IPS-18c (cell line): ENCODE results near the gene ADARB2.

Experiments used
- H3K4me3 ChIP-seq: 2 replicates; pipeline ENCODE4 v1.7.0; 2013; ENCODE audit warnings: low read depth, mild to moderate bottlenecking, low read length, moderate library complexity; ENCODE audit not compliant: insufficient read depth
- H3K9me3 ChIP-seq: one replicate; pipeline ENCODE4 v1.6.1; 2013; ENCODE audit warnings: mild to moderate bottlenecking, low read length, moderate library complexity; ENCODE audit not compliant: control insufficient read depth, insufficient read depth

Gene ADARB2

GRCh38 chr10:1203216-1203615 lies 534.1 kb downstream of the ADARB2 start:
- no peaks in the 10 kb centered on the region for H3K9me3 ChIP-seq
- no peak overlapping the region for H3K4me3 ChIP-seq

DNA sequence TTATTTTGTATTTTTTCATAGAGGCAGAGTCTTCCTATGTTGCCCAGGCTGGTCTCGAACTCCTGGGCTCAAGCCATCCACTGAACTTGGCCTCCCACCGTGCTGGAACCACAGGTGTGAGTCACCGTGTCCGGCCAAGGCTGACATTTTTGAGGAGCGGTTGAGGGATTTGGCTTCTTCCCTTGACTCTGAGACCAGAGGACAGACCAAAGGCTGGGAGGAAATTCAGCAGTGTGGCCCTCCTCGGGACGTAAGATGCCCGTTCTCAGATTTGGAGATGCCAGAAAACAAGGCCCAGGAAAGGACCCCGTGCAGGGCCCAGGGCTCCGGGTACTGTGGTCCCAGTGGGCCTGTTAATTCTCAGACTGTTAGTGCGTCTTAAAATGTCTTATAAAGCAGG lies 535.0 kb downstream of the ADARB2 start:
- no peak overlapping the region for H3K4me3 ChIP-seq
- no peaks in the 10 kb centered on the region for H3K9me3 ChIP-seq

DNA sequence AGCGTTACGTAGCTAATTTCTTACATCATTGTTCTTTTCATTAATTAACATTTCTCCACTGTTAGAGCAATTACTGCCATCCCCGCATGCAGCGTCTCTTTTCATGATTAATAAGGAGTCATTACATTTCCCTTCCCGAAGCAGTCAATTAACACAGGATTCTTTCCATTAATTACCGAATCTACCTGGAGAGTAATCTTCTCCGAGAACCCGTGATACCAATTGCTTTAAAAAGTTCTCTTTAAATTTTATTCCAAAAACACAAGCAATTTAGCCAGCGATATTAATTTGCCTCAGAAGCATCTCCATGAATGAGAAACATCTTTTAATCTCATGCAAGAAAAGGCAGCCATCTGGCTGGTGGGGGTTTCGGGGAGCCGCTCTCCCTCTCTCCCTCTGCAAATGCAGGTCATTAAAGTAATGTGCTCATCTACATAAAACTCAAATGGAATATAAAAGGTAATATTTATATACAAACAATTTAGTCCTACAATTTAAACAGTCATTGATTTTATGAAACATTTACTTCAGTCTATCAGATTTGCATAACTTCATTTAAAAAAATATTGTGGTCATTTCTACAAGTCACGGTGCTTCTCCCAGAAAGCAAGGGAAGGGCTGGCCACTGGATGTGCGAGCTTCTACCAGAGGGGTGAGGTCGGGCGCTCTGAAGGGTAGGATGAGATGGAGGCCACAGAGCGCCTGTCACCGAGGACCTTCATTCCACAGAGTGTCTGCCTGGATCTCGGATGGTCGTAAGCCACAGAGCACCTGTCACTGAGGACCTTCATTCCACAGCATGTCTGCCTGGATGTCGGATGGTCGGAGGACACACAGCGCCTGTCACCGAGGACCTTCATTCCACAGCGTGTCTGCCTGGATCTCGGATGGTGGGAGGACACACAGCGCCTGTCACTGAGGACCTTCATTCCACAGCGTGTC lies 536.2 kb downstream of the ADARB2 start:
- Histone ChIP-seq H3K9me3 (no peaks in the 10 kb centered on the region), H3K4me3 (no peak overlapping the region)

GRCh38 chr10:1199897-1200721 lies 537.2 kb downstream of the ADARB2 start:
- H3K9me3 ChIP-seq: no peaks in the 10 kb centered on the region
- no peak overlapping the region for H3K4me3 ChIP-seq

GRCh38 chr10:1199345-1199673 lies 538.0 kb downstream of the ADARB2 start:
- H3K4me3 ChIP-seq: no peak overlapping the region

DNA sequence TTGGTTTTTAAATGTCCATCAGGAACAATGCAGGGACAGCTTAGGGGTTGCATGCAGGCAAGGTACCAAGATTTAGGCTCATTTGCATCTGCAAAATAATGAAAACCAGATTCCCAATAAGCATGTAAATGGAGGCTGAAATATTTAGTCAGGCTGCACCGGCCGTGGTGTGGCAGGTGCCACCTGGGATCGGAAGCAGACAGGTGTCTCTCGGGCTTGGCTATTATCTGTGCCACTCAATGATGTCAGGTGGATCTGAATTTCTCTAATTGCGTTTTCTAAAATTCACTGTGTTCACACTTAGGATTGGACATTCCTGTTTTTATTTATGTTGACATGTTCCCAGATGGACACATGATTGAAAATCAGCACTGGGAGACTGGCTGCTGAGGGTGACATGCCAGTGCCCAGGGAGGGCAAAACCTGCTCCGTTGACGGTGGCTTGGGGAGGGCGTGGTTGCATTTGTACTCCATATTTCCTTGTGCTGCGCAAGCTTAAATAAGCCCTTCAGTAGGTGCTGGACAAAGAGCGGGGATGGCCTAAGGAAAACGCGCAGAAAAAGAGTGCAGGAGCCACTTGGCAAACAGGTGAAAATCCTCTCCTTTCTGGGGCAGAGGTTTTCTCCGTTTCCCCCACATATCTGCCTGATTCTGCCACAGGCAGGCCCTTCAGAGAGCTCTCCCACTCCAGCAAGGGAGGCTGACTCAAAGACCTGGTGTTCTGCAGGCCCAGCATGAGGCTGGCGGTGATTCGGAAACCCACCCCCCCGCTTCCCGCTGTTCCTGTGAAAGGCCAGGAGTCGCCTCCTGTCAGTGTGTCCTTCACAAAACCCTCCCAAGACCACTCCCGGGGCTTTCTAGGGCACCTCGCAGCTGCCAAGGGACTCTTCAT lies 538.6 kb downstream of the ADARB2 start:
- H3K4me3 ChIP-seq: no peak overlapping the region; the same call in 1 of the 2 replicates
- no peaks in the 10 kb centered on the region for H3K9me3 ChIP-seq

More at GRCh38 chr10:1199345-1199673, 538.0 kb downstream of the ADARB2 start:
- H3K9me3 ChIP-seq: no peaks in the 10 kb centered on the region

DNA sequence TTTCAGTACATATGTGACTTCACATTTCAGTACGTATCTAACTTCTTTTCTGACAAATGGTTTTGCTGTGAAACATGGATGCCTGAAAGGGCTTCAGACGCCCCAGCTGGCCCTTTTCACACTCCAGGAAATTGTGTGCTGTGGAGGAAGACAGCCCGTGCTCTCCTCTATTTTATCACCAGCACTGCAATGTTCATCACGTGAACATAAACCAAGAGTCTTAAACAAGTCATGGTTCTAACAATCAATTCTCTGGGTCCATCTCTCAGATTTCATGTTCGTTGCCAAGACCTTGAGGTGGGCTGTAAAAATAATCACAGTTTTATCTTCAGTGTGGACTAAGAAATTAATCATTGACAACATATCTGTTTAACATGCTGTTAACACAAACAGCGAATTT lies 539.9 kb downstream of the ADARB2 start:
- Histone ChIP-seq H3K9me3 (no peaks in the 10 kb centered on the region), H3K4me3 (no peak overlapping the region)

DNA sequence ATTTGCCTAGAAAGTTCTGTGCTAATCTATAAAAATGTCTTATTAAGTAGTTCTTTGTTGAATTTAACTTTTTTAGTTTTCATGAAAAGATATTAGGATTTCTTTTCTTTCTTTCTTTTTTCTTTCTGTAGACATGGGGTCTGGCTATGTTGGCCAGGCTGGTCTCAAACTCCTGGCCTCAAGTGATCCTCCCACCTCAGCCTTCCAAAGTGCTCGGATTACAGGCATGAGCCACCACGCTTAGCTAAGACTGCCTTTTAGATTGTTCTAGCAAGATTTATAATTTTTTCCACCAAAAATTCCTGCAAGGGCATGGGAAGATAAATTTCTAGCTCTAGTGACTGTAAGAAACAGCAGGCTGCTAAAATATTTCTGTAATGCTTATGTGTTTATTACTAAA lies 540.7 kb downstream of the ADARB2 start:
- Histone ChIP-seq H3K4me3 (no peak overlapping the region), H3K9me3 (no peaks in the 10 kb centered on the region)

DNA sequence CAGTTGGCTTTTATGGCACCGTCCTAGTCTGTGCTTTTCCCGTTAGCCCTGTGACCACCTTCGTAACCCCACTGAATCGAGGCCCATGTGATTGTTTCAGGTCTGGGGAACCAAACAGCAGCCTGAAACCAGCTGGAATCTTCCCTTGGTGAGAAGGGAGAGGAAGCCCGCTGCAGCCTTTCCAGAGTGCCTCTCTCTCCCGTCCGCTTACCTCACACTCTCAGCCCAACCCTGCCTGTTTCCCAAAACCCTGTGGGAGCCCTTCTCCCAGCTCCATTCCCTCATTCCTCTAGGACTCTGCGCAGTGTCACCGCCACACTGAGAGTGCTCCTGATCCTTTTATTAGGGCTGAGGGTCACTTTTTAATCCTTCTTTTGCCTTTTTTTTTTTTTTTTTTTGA lies 541.5 kb downstream of the ADARB2 start:
- H3K9me3 ChIP-seq: no peaks in the 10 kb centered on the region
- H3K4me3 ChIP-seq: no peak overlapping the region

DNA sequence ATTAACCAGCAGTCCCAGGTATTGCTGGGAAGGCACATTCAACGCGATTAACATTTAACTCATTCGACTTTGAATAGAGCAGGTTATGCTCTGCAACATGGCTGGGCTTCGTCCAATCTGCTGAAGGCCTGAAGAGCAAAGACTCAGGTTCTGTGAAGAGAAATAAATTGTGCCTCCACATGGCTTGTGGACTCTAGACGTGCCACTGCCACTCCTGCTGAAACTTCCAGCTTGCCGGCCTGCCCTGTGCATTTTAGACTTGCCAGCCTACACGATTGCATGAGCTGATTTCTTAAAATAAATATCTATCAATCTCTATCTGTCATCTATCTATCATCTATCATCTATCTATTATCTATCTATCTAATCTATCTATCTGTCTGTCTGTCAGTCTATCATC lies 543.2 kb downstream of the ADARB2 start:
- no peak overlapping the region for H3K4me3 ChIP-seq
- no peaks in the 10 kb centered on the region for H3K9me3 ChIP-seq

GRCh38 chr10:1193561-1193960 lies 543.8 kb downstream of the ADARB2 start:
- no peak overlapping the region for H3K4me3 ChIP-seq
- H3K9me3 ChIP-seq: no peaks in the 10 kb centered on the region

DNA sequence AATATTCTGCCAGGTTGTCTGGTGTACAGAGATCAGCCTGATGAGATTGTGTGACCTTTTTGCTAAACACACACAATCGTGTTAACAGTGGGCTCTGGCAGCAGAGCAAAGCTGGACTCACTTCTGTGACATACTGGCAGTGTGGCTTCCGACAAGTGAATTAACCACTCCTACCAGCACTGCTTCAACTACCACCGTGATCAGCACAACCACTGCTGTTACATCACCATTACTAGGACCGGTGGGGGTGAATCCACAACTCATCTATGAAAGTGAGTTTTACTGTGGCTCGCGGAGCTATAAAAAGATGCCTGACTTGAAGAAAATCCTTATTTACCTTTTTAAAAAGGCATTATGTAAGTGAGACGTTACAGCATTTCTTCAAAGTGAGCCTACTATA lies 545.6 kb downstream of the ADARB2 start:
- H3K9me3 ChIP-seq: no peaks in the 10 kb centered on the region
- H3K4me3 ChIP-seq: no peak overlapping the region

DNA sequence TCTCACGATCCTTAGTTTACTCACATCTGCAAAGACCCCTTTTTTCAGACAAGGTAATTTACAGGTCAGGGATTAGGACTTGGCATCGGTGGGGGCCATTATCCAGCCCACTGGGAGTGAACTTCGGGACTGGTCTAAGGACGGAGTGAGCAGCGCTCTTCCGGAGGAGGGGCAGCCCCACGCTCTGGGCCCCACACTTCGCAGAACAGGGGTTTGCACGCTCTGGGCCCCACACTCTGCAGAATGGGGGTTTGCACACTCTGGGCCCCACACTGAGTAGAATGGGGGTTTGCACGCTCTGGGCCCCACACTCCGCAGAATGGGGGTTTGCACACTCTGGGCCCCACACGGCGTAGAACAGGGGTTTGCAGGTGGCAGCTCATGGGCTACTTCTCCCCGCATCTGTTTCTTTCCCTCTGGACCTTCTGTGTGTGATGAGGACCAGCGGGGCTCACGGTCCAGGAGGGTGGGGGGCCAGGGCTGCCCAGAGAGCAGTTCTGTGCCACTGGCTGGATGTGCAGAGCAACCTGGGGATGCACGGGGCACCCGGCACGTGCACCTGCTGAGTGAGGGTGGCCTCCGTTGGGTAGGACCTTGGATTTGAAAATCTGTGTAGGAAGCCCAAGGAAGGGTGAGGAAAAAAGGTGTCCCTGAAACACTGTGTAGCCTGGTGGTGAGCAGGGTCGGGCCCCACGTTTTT lies 546.4 kb downstream of the ADARB2 start:
- H3K9me3 ChIP-seq: no peaks in the 10 kb centered on the region
- H3K4me3 ChIP-seq: no peak overlapping the region

DNA sequence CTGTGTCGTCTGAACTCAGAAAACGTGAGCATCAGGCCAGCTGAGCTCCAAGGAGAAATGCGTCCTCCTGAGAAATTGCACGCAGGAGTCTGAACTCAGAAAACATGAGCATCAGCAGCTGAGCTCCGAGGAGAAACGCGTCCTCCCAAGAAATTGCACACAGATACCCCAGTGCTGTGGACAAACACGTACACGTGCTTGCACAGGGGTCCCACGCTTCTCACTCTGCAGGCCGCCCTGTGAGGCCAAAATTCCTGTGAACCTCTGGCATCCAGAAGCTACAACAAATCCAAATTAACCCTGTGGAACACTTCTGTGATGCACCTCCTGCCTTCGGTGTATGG lies 547.3 kb downstream of the ADARB2 start:
- Histone ChIP-seq H3K4me3 (no peak overlapping the region), H3K9me3 (no peaks in the 10 kb centered on the region)

DNA sequence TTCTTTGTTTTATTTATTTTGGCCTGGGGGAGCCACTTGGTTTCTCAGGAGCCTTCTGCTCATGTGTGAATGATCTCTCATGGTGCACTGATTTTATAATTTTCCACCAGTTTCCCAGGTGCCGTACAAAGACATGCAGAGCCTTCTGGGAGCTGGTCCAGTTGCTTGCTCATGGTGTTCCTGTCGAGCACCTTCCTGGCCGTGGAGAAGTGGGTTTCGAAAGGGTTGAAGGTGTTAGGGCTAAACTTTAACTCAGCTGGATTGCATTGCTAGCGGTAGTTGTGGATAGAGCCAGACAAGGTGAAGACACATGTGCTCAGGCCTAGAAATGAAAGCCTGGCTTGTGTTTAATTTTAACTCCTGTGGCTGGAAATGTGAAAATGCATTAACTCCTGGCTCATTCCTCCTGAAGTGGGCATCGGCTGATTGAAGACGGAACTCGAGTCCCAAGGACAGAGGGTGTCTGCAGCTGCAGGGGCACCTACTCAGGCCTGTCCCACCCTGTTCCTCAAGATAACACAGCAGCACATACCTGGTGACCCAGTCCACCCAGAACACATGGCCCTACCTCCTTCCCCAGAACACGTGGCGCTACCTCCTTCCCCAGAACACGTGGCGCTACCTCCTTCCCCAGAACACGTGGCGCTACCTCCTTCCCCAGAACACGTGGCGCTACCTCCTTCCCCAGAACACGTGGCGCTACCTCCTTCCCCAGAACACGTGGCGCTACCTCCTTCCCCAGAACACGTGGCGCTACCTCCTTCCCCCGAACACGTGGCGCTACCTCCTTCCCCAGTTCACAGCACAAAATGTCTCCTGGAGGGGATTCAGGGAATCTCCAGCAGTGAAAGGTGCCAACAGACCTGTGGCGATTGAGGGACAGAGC lies 547.9 kb downstream of the ADARB2 start:
- no peaks in the 10 kb centered on the region for H3K9me3 ChIP-seq
- no peak overlapping the region for H3K4me3 ChIP-seq

DNA sequence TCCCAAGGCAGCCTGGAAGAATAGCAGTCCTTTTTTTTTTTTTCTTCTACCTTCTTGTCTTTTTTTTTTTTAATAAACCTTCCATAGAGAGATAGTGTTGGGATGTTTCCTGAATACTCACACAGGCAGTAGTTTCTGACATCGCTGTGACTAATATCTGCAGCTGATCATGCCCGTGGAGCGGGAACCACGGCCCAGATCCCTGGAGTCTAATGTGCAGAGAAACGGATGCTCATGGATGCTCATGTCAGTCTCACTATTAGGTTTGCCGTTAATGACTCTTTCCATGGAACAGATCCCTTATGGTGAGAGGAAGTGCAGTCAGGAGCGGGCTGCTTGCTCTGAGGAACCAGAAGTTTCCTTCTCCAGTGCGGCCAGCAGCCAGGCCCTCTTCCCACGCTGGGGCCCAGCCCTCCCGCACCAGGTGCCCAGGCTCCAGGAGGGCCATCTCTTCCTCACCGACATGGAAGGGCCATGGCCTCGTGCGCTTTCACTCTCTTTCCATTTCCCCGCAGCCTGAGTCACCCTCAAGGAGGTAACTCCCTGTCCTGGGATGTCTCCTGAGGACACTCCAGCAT lies 548.7 kb downstream of the ADARB2 start:
- no peak overlapping the region for H3K4me3 ChIP-seq
- no peaks in the 10 kb centered on the region for H3K9me3 ChIP-seq
